Fibroblast of skin of left biceps (primary cell): ENCODE results near the gene CCNA1.

ENCODE experiments used
- DNase-seq, 2 experiments: peaks; one replicate each; pipeline ENCODE4 v3.0.0-alpha.2; 2013; ENCODE audit warnings: low read depth in 2 of 2

CCNA1 gene

GRCh38 chr13:36432106-36432544, at the start of gene CCNA1:
Gene CCNA1, plus strand, starts transcription at chr13:36432495. Its CDS starts 562 bp downstream, at chr13:36433057.
- DNase-seq, result no peak

GRCh38 chr13:36385489-36385888, 46.8 kb upstream of the CCNA1 start:
- no peak for DNase-seq

GRCh38 chr13:36395280-36395679, 37.0 kb upstream of the CCNA1 start:
- peak; percentile 32 to 48 for DNase-seq

GRCh38 chr13:36405151-36405550, 27.1 kb upstream of the CCNA1 start:
- DNase-seq, result no peak

- DNase-seq, result no peak
Measured at GRCh38 chr13:36412736-36413135, 19.6 kb upstream of the CCNA1 start.

- DNase-seq, result no peak
Measured at GRCh38 chr13:36413161-36413560, 19.1 kb upstream of the CCNA1 start.

- no peak for DNase-seq
Measured at GRCh38 chr13:36414461-36414860, 17.8 kb upstream of the CCNA1 start.

- no peak for DNase-seq
Measured at GRCh38 chr13:36417331-36417730, 15.0 kb upstream of the CCNA1 start.

- peak; percentile 15 to 23 for DNase-seq
Measured at GRCh38 chr13:36418022-36418805, 14.1 kb upstream of the CCNA1 start.

- peak; percentile 28 to 30 for DNase-seq
Measured at GRCh38 chr13:36420437-36420891, 11.8 kb upstream of the CCNA1 start.

- no peak for DNase-seq
Measured at GRCh38 chr13:36421447-36421846, 10.8 kb upstream of the CCNA1 start.

GRCh38 chr13:36428086-36428485, 4.2 kb upstream of the CCNA1 start:
- DNase-seq, result no peak

GRCh38 chr13:36430247-36431203, 1.8 kb upstream of the CCNA1 start:
- DNase-seq, result no peak

GRCh38 chr13:36431204-36432105, 840 bp upstream of the CCNA1 start:
- no peak for DNase-seq

- no peak for DNase-seq
Measured at GRCh38 chr13:36436811-36437210, 4.5 kb downstream of the CCNA1 start.

GRCh38 chr13:36438594-36439483, 6.5 kb downstream of the CCNA1 start:
- DNase-seq, result no peak

- DNase-seq, result no peak
Measured at GRCh38 chr13:36445278-36445677, 13.0 kb downstream of the CCNA1 start.

GRCh38 chr13:36445891-36446351, 13.6 kb downstream of the CCNA1 start:
- no peak for DNase-seq

- no peak for DNase-seq
Measured at GRCh38 chr13:36447501-36447900, 15.2 kb downstream of the CCNA1 start.

- DNase-seq, result no peak
Measured at GRCh38 chr13:36450534-36450933, 18.2 kb downstream of the CCNA1 start.
